ENCODE measurements around the gene RASGEF1B.
"Not testable (repeated sequence)": the region's sequence is repeated elsewhere in the genome, so short reads cannot be mapped to it uniquely, and the experiment has no call there.

Gene RASGEF1B

GRCh38 chr4:81409836-81410235, 61.9 kb downstream of the RASGEF1B start:
- no peaks in the 10 kb centered on the region for H4K20me1 ChIP-seq (ENCODE audit: low read depth, low read length)
- H2AFZ ChIP-seq (ENCODE audit: low read depth, low read length, severe bottlenecking): no peak overlapping the region
- H3K27ac ChIP-seq (ENCODE audit: low read depth, low read length): no peak overlapping the region
- no peaks in the 10 kb centered on the region for H3K79me2 ChIP-seq (ENCODE audit: insufficient read depth, low read length)
- H3K27me3 ChIP-seq (ENCODE audit: low read length): no peaks in the 10 kb centered on the region
- TF ChIP-seq, protein P1, sequence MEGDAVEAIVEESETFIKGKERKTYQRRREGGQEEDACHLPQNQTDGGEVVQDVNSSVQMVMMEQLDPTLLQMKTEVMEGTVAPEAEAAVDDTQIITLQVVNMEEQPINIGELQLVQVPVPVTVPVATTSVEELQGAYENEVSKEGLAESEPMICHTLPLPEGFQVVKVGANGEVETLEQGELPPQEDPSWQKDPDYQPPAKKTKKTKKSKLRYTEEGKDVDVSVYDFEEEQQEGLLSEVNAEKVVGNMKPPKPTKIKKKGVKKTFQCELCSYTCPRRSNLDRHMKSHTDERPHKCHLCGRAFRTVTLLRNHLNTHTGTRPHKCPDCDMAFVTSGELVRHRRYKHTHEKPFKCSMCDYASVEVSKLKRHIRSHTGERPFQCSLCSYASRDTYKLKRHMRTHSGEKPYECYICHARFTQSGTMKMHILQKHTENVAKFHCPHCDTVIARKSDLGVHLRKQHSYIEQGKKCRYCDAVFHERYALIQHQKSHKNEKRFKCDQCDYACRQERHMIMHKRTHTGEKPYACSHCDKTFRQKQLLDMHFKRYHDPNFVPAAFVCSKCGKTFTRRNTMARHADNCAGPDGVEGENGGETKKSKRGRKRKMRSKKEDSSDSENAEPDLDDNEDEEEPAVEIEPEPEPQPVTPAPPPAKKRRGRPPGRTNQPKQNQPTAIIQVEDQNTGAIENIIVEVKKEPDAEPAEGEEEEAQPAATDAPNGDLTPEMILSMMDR (IDR thresholded peaks at IDR 0.05; ENCODE audit: insufficient read depth, low read length, poor library complexity, severe bottlenecking): no peak
- TF ChIP-seq EZH2phosphoT487 (conservative IDR thresholded peaks at IDR 0.05; ENCODE audit: low read length): no peak
- H3K4me3 ChIP-seq (ENCODE audit: insufficient read depth, low read length, poor library complexity, severe bottlenecking): no peak overlapping the region
- no peaks in the 10 kb centered on the region for H3K9me3 ChIP-seq (ENCODE audit: insufficient read depth, low read length)
- H3K4me2 ChIP-seq (ENCODE audit: low read depth, low read length, poor library complexity, severe bottlenecking): no peak overlapping the region
- no peaks in the 10 kb centered on the region for H3F3A ChIP-seq (ENCODE audit: insufficient read depth)
- no peaks in the 10 kb centered on the region for H3K36me3 ChIP-seq (ENCODE audit: low read length)
- no peak overlapping the region for H3K9ac ChIP-seq (ENCODE audit: low read length)
- H3K9me2 ChIP-seq (replicated peaks; ENCODE audit: insufficient read depth, low read length): no peaks in the 10 kb centered on the region

DNA sequence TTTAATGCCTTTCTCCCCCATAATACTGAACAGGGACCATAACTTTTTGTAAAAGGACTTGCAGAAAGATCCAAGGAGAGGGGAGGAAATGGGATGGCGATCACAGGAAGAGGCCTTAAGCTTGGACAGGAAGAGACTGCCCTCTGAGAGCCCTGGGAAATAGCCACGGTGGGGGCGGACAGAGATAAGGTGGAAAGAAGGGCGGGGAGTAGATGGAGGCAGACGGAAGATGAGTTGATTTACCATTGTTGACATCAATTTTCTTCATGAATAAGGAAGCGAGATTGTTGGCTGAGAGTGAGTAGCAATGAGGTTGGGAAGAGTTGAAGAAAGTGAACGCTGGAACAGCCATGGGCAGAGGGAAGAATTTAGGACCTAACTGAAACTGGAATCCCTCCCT, 63.4 kb downstream of the RASGEF1B start:
- Histone ChIP-seq H3K9ac (ENCODE audit: low read length) (no peak overlapping the region), H3K9me2 (replicated peaks; ENCODE audit: insufficient read depth, low read length) (no peaks in the 10 kb centered on the region), H3K27me3 (ENCODE audit: low read length) (no peaks in the 10 kb centered on the region), H3K4me2 (ENCODE audit: low read depth, low read length, poor library complexity, severe bottlenecking) (no peak overlapping the region), H3K9me3 (ENCODE audit: insufficient read depth, low read length) (no peaks in the 10 kb centered on the region), H3F3A (ENCODE audit: insufficient read depth) (no peaks in the 10 kb centered on the region), H3K79me2 (ENCODE audit: insufficient read depth, low read length) (no peaks in the 10 kb centered on the region), H3K4me3 (ENCODE audit: insufficient read depth, low read length, poor library complexity, severe bottlenecking) (no peak overlapping the region), H3K36me3 (ENCODE audit: low read length) (no peaks in the 10 kb centered on the region), H3K27ac (ENCODE audit: low read depth, low read length) (no peak overlapping the region), H4K20me1 (ENCODE audit: low read depth, low read length) (no peaks in the 10 kb centered on the region), H2AFZ (ENCODE audit: low read depth, low read length, severe bottlenecking) (no peak overlapping the region)
- TF ChIP-seq, protein P1 (IDR thresholded peaks at IDR 0.05; ENCODE audit: insufficient read depth, low read length, poor library complexity, severe bottlenecking): no peak
- TF ChIP-seq EZH2phosphoT487 (conservative IDR thresholded peaks at IDR 0.05; ENCODE audit: low read length): no peak

GRCh38 chr4:81407726-81408125, 64.0 kb downstream of the RASGEF1B start:
- H3K4me2 ChIP-seq (ENCODE audit: low read depth, low read length, poor library complexity, severe bottlenecking): no peak overlapping the region
- H3K9me2 ChIP-seq (replicated peaks; ENCODE audit: insufficient read depth, low read length): no peaks in the 10 kb centered on the region
- no peaks in the 10 kb centered on the region for H3K36me3 ChIP-seq (ENCODE audit: low read length)
- no peak overlapping the region for H3K27ac ChIP-seq (ENCODE audit: low read depth, low read length)
- no peaks in the 10 kb centered on the region for H3K27me3 ChIP-seq (ENCODE audit: low read length)
- H2AFZ ChIP-seq (ENCODE audit: low read depth, low read length, severe bottlenecking): no peak overlapping the region
- no peak overlapping the region for H3K4me3 ChIP-seq (ENCODE audit: insufficient read depth, low read length, poor library complexity, severe bottlenecking)
- no peaks in the 10 kb centered on the region for H3K9me3 ChIP-seq (ENCODE audit: insufficient read depth, low read length)
- H4K20me1 ChIP-seq (ENCODE audit: low read depth, low read length): no peaks in the 10 kb centered on the region
- TF ChIP-seq, protein P1 (IDR thresholded peaks at IDR 0.05; ENCODE audit: insufficient read depth, low read length, poor library complexity, severe bottlenecking): no peak
- no peak for TF ChIP-seq EZH2phosphoT487 (conservative IDR thresholded peaks at IDR 0.05; ENCODE audit: low read length)
- no peak overlapping the region for H3K9ac ChIP-seq (ENCODE audit: low read length)
- no peaks in the 10 kb centered on the region for H3K79me2 ChIP-seq (ENCODE audit: insufficient read depth, low read length)
- H3F3A ChIP-seq (ENCODE audit: insufficient read depth): no peaks in the 10 kb centered on the region

GRCh38 chr4:81406481-81406880, 65.2 kb downstream of the RASGEF1B start:
- not testable (repeated sequence) for H3K36me3 ChIP-seq (ENCODE audit: low read length); H3K4me2 ChIP-seq (ENCODE audit: low read depth, low read length, poor library complexity, severe bottlenecking); H3K4me3 ChIP-seq (ENCODE audit: insufficient read depth, low read length, poor library complexity, severe bottlenecking); H3K27ac ChIP-seq (ENCODE audit: low read depth, low read length); H3K9ac ChIP-seq (ENCODE audit: low read length); H3K9me2 ChIP-seq (replicated peaks; ENCODE audit: insufficient read depth, low read length); H3F3A ChIP-seq (ENCODE audit: insufficient read depth); H3K79me2 ChIP-seq (ENCODE audit: insufficient read depth, low read length); H4K20me1 ChIP-seq (ENCODE audit: low read depth, low read length); H2AFZ ChIP-seq (ENCODE audit: low read depth, low read length, severe bottlenecking); H3K9me3 ChIP-seq (ENCODE audit: insufficient read depth, low read length); H3K27me3 ChIP-seq (ENCODE audit: low read length)
